ENCODE results near the gene ASB4. TPM values are rescaled to one million over a fixed set of nuclear protein-coding genes. Genes with fewer than 3 reads are reported as not detected.

Gene ASB4
- total RNA-seq, 2 donors from 2014 or later: 0.14 TPM; not detected in 1

- DNase-seq (ENCODE audit: low spot score): no peak
- no peak overlapping the region for H3K4me3 ChIP-seq
- TF ChIP-seq CTCF (IDR thresholded peaks at IDR 0.05): peak; percentile 85
- no peak overlapping the region for H3K27ac ChIP-seq
- H3K27me3 ChIP-seq (replicated peaks; ENCODE audit: insufficient read depth): no peaks in the 10 kb centered on the region
- H3K36me3 ChIP-seq: no peaks in the 10 kb centered on the region
- ATAC-seq (ENCODE audit: insufficient number of reproducible peaks, low FRiP score, low read depth): peak; percentile 85
- H3K9me3 ChIP-seq: no peaks in the 10 kb centered on the region
- H3K4me1 ChIP-seq (ENCODE audit: control insufficient read depth in 1 of 2, low read depth in 2 of 2): no peaks in the 10 kb centered on the region
These were observed 41.5 kb downstream of the ASB4 start for GRCh38 chr7:95527033-95527775.

- peak; percentile 20 for TF ChIP-seq CTCF (IDR thresholded peaks at IDR 0.05)
- Histone ChIP-seq H3K4me1 (ENCODE audit: control insufficient read depth in 1 of 2, low read depth in 2 of 2) (no peaks in the 10 kb centered on the region), H3K27me3 (replicated peaks; ENCODE audit: insufficient read depth) (no peaks in the 10 kb centered on the region), H3K4me3 (no peak overlapping the region), H3K9me3 (no peaks in the 10 kb centered on the region), H3K27ac (no peak overlapping the region), H3K36me3 (no peaks in the 10 kb centered on the region)
- ATAC-seq (ENCODE audit: insufficient number of reproducible peaks, low FRiP score, low read depth) (no peak), DNase-seq (ENCODE audit: low spot score) (no peak)
These were observed 42.1 kb downstream of the ASB4 start for GRCh38 chr7:95527776-95528250.

- DNase-seq (ENCODE audit: low spot score) (no peak), ATAC-seq (ENCODE audit: insufficient number of reproducible peaks, low FRiP score, low read depth) (no peak)
- Histone ChIP-seq H3K9me3 (no peaks in the 10 kb centered on the region), H3K4me1 (ENCODE audit: control insufficient read depth in 1 of 2, low read depth in 2 of 2) (no peaks in the 10 kb centered on the region), H3K4me3 (no peak overlapping the region), H3K27ac (no peak overlapping the region), H3K36me3 (no peaks in the 10 kb centered on the region), H3K27me3 (replicated peaks; ENCODE audit: insufficient read depth) (no peaks in the 10 kb centered on the region)
- no peak for TF ChIP-seq CTCF (IDR thresholded peaks at IDR 0.05)
These were observed 44.0 kb downstream of the ASB4 start for GRCh38 chr7:95529701-95530100.

- H3K36me3 ChIP-seq: no peaks in the 10 kb centered on the region
- no peaks in the 10 kb centered on the region for H3K27me3 ChIP-seq (replicated peaks; ENCODE audit: insufficient read depth)
- DNase-seq (ENCODE audit: low spot score): no peak
- no peak overlapping the region for H3K4me3 ChIP-seq
- no peaks in the 10 kb centered on the region for H3K9me3 ChIP-seq
- no peak for TF ChIP-seq CTCF (IDR thresholded peaks at IDR 0.05)
- no peak overlapping the region for H3K27ac ChIP-seq
- ATAC-seq (ENCODE audit: insufficient number of reproducible peaks, low FRiP score, low read depth): no peak
- no peaks in the 10 kb centered on the region for H3K4me1 ChIP-seq (ENCODE audit: control insufficient read depth in 1 of 2, low read depth in 2 of 2)
These were observed 45.1 kb downstream of the ASB4 start for GRCh38 chr7:95530881-95531280.

- no peak for TF ChIP-seq CTCF (IDR thresholded peaks at IDR 0.05)
- H3K9me3 ChIP-seq: no peaks in the 10 kb centered on the region
- no peaks in the 10 kb centered on the region for H3K4me1 ChIP-seq (ENCODE audit: control insufficient read depth in 1 of 2, low read depth in 2 of 2)
- no peak overlapping the region for H3K4me3 ChIP-seq
- ATAC-seq (ENCODE audit: insufficient number of reproducible peaks, low FRiP score, low read depth) (no peak), DNase-seq (ENCODE audit: low spot score) (no peak)
- H3K27me3 ChIP-seq (replicated peaks; ENCODE audit: insufficient read depth): no peaks in the 10 kb centered on the region
- no peak overlapping the region for H3K27ac ChIP-seq
- H3K36me3 ChIP-seq: no peaks in the 10 kb centered on the region
These were observed 46.0 kb downstream of the ASB4 start for GRCh38 chr7:95531605-95532219.
